Breast epithelium (tissue), 3 donors: ENCODE data around the gene RAPGEF1.

Experiments
- POLR2A ChIP-seq: fragments of 450-650 bp; IDR thresholded peaks from one replicate; pipeline ENCODE4 v1.6.1; 2016; ENCODE audit warnings: antibody characterized with exemption, mild to moderate bottlenecking, moderate library complexity
- POLR2AphosphoS5 ChIP-seq, 3 donors: sonication (generic); formaldehyde crosslinking; IDR thresholded peaks; one replicate each; pipeline ENCODE4 v1.6.1; 2017; ENCODE audit warnings: antibody characterized with exemption in 3 of 3
- TF ChIP-seq, protein P1 (sequence below), 3 donors: fragments of 450-650 bp; IDR thresholded peaks; one replicate each; pipeline ENCODE4 v1.5.1; 2016 to 2017; ENCODE audit warnings: antibody characterized with exemption in 3 of 3, mild to moderate bottlenecking in 3 of 3, moderate library complexity in 3 of 3

DNA sequence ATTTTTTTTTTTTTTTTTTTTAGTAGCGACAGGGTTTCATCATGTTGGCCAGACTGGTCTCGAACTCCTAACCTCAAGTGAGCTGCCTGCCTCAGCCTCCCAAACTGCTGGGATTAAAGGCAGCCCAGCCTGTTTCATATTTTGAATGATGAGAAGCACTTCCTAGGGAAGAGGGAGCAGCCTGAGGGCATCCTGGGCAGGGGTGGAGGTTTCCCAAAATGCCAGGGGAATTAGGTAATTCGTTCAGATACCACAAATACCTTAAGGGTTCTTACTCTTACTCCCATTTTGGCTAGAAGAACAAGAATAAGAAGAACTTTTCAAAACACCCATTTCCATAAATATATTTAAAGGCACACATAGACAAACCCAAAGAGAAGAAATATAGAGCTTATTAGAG is 29.5 kb upstream of the RAPGEF1 start:
- TF ChIP-seq, protein P1, sequence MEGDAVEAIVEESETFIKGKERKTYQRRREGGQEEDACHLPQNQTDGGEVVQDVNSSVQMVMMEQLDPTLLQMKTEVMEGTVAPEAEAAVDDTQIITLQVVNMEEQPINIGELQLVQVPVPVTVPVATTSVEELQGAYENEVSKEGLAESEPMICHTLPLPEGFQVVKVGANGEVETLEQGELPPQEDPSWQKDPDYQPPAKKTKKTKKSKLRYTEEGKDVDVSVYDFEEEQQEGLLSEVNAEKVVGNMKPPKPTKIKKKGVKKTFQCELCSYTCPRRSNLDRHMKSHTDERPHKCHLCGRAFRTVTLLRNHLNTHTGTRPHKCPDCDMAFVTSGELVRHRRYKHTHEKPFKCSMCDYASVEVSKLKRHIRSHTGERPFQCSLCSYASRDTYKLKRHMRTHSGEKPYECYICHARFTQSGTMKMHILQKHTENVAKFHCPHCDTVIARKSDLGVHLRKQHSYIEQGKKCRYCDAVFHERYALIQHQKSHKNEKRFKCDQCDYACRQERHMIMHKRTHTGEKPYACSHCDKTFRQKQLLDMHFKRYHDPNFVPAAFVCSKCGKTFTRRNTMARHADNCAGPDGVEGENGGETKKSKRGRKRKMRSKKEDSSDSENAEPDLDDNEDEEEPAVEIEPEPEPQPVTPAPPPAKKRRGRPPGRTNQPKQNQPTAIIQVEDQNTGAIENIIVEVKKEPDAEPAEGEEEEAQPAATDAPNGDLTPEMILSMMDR (IDR thresholded peaks at IDR 0.05): no peak
- TF ChIP-seq POLR2AphosphoS5 (IDR thresholded peaks at IDR 0.05) (no peak), POLR2A (no peak)
